ENCODE measurements around the gene SEMA5B. TPM values are rescaled to one million over a fixed set of nuclear protein-coding genes. Genes with fewer than 3 reads are reported as not detected.

Gene SEMA5B
- total and polyA plus RNA-seq, 8 donors: 0.52 to 11.0 (median 1.3) TPM

DNA sequence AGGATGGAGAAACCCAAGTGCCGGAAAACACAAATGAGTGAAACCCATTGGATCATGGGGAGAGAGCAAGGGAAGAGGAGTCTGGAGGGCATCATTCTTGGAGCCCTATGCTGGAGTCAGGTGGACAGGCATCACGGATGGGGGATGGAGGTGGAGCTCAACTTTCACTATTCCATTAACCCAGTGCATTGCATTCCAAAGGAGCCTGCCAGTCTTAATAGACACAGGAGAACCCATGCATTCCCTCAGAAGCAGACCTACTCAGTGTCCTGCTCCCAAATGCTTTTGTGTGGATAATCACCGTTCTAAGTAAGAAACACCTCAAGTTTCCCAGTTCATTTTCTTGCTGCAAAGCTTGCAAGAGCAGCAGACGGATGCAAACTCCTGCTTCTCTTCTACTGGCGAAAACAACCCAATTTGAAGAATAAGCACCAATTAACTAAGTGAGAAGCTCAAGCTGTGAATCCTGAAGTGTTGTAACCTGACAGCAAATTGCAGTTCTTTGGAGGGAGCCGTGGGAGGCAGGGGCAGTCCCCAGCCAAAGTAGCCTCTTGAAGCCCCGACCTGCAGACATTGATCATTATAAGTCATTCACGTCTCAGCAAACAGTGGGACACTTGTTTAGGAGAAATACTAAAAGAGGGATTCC lies 25.3 kb downstream of the SEMA5B start:
- intact Hi-C loops (cut with DNase I): no loop called here
- H3K27me3 ChIP-seq: no peaks in the 10 kb centered on the region
- no peak overlapping the region for H3K27ac ChIP-seq
- DNase-seq (no peak), FAIRE-seq (no peak), ATAC-seq (no peak)
- no peaks in the 10 kb centered on the region for H3K9me3 ChIP-seq
- no peaks in the 10 kb centered on the region for H3K4me1 ChIP-seq
- 69 to 71% methylated on average over 8 of the region's 8 CpGs for WGBS, 2 donors
- H3K4me3 ChIP-seq: no peak overlapping the region
- H3K36me3 ChIP-seq: no peaks in the 10 kb centered on the region
- TF ChIP-seq, protein P1, sequence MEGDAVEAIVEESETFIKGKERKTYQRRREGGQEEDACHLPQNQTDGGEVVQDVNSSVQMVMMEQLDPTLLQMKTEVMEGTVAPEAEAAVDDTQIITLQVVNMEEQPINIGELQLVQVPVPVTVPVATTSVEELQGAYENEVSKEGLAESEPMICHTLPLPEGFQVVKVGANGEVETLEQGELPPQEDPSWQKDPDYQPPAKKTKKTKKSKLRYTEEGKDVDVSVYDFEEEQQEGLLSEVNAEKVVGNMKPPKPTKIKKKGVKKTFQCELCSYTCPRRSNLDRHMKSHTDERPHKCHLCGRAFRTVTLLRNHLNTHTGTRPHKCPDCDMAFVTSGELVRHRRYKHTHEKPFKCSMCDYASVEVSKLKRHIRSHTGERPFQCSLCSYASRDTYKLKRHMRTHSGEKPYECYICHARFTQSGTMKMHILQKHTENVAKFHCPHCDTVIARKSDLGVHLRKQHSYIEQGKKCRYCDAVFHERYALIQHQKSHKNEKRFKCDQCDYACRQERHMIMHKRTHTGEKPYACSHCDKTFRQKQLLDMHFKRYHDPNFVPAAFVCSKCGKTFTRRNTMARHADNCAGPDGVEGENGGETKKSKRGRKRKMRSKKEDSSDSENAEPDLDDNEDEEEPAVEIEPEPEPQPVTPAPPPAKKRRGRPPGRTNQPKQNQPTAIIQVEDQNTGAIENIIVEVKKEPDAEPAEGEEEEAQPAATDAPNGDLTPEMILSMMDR (IDR thresholded peaks at IDR 0.05): no peak

- H3K4me1 ChIP-seq: no peaks in the 10 kb centered on the region
- no peaks in the 10 kb centered on the region for H3K36me3 ChIP-seq
- no peak overlapping the region for H3K27ac ChIP-seq
- intact Hi-C loops (cut with DNase I): no loop called here
- FAIRE-seq (no peak), ATAC-seq (no peak), DNase-seq (no peak)
- no peaks in the 10 kb centered on the region for H3K27me3 ChIP-seq
- no peaks in the 10 kb centered on the region for H3K9me3 ChIP-seq
- WGBS, 2 donors: 89 to 94% methylated on average over 4 of the region's 4 CpGs
- H3K4me3 ChIP-seq: no peak overlapping the region
- TF ChIP-seq, protein P1 (IDR thresholded peaks at IDR 0.05): no peak
Measured at GRCh38 chr3:122998856-122999255, 28.7 kb downstream of the SEMA5B start.

GRCh38 chr3:122998206-122998605 lies 29.4 kb downstream of the SEMA5B start:
- Histone ChIP-seq H3K36me3 (no peaks in the 10 kb centered on the region), H3K4me3 (no peak overlapping the region), H3K27me3 (no peaks in the 10 kb centered on the region), H3K9me3 (no peaks in the 10 kb centered on the region), H3K4me1 (no peaks in the 10 kb centered on the region), H3K27ac (no peak overlapping the region)
- 82 to 84% methylated on average over 7 of the region's 7 CpGs for WGBS, 2 donors
- intact Hi-C loops (cut with DNase I): no loop called here
- ATAC-seq: no peak
- FAIRE-seq: no peak
- TF ChIP-seq, protein P1 (IDR thresholded peaks at IDR 0.05): no peak
- no peak for DNase-seq

GRCh38 chr3:122996038-122996580 lies 31.5 kb downstream of the SEMA5B start:
- Histone ChIP-seq H3K4me1 (no peaks in the 10 kb centered on the region), H3K9me3 (no peaks in the 10 kb centered on the region), H3K27me3 (no peaks in the 10 kb centered on the region), H3K4me3 (no peak overlapping the region), H3K27ac (no peak overlapping the region), H3K36me3 (no peaks in the 10 kb centered on the region)
- FAIRE-seq (no peak), DNase-seq (peak in 4 of 6 donors; percentile 9 to 59 (median 37)), ATAC-seq (peak; percentile 19 to 77 (median 52))
- TF ChIP-seq, protein P1 (IDR thresholded peaks at IDR 0.05): no peak
- WGBS, 2 donors: 59 to 65% methylated on average over 14 of the region's 14 CpGs
- intact Hi-C loops (cut with DNase I): no loop called here

GRCh38 chr3:122994954-122995353 lies 32.6 kb downstream of the SEMA5B start:
- TF ChIP-seq, protein P1 (IDR thresholded peaks at IDR 0.05): no peak
- H3K36me3 ChIP-seq: no peaks in the 10 kb centered on the region
- no peaks in the 10 kb centered on the region for H3K4me1 ChIP-seq
- 82 to 84% methylated on average over 3 of the region's 3 CpGs for WGBS, 2 donors
- H3K27me3 ChIP-seq: no peaks in the 10 kb centered on the region
- FAIRE-seq (no peak), DNase-seq (no peak), ATAC-seq (no peak)
- H3K9me3 ChIP-seq: no peaks in the 10 kb centered on the region
- no peak overlapping the region for H3K27ac ChIP-seq
- intact Hi-C loops (cut with DNase I): no loop called here
- no peak overlapping the region for H3K4me3 ChIP-seq
